DOHH2 (cell line): ENCODE data around the gene MAPK8IP1.

Experiments used
- EZH2phosphoT487 ChIP-seq: fragments of 200-600 bp; sonication (generic); IDR thresholded peaks from 2 replicates; pipeline ENCODE4 v1.6.1; 2017; ENCODE audit warnings: borderline replicate concordance, mild to moderate bottlenecking, antibody characterized with exemption, low read length, moderate library complexity, mixed read lengths
- TF ChIP-seq, protein P1 (sequence below): fragments of 200-600 bp; sonication (generic); IDR thresholded peaks from one replicate; pipeline ENCODE4 v1.5.1; 2014; ENCODE audit warnings: antibody characterized with exemption, mild to moderate bottlenecking, low read depth, low read length; ENCODE audit not compliant: poor library complexity, severe bottlenecking

DNA sequence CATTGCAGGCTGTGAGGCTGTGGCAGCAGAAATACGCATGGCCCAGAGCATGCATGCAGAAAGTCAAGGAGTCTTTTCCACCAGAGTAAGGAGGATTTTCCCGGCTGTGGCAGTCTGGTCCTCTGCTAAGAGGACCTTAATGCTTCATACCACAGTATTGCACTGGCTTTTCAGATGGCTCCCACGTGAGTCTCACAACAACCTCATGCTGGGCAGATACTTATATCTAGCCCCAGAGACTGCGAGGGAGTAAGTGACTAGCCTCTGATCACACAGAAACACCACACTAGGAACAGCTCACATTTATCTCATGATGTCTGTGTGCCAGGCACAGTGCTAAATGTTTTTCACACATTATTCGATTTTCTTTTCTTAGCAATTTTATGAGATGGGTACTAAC lies 30.1 kb upstream of the MAPK8IP1 start:
- TF ChIP-seq, protein P1, sequence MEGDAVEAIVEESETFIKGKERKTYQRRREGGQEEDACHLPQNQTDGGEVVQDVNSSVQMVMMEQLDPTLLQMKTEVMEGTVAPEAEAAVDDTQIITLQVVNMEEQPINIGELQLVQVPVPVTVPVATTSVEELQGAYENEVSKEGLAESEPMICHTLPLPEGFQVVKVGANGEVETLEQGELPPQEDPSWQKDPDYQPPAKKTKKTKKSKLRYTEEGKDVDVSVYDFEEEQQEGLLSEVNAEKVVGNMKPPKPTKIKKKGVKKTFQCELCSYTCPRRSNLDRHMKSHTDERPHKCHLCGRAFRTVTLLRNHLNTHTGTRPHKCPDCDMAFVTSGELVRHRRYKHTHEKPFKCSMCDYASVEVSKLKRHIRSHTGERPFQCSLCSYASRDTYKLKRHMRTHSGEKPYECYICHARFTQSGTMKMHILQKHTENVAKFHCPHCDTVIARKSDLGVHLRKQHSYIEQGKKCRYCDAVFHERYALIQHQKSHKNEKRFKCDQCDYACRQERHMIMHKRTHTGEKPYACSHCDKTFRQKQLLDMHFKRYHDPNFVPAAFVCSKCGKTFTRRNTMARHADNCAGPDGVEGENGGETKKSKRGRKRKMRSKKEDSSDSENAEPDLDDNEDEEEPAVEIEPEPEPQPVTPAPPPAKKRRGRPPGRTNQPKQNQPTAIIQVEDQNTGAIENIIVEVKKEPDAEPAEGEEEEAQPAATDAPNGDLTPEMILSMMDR: no peak
- TF ChIP-seq EZH2phosphoT487: no peak
